Activated naive CD4-positive, alpha-beta T cell treated with anti-CD3 and anti-CD28 coated beads, Interleukin-2, amount 50 U/mL, for 72 hours (primary cell): ENCODE measurements around the gene MRPS10. TPM values are rescaled to one million over a fixed set of nuclear protein-coding genes. Genes with fewer than 3 reads are reported as not detected.

Experiments
- ATAC-seq, 2 donors: fragments of 150-1000 bp; cut with Tn5 transposase; 2 replicates each; pipeline ENCODE4 v1.10.0; 2021; ENCODE audit warnings: mild to moderate bottlenecking in 2 of 2, moderate library complexity in 2 of 2
- DNase-seq, 2 donors: peaks; one replicate each; pipeline ENCODE4 v3.0.0; 2021 to 2022; ENCODE audit warnings: low spot score in 2 of 2
- H3K27ac Mint-ChIP-seq, 2 donors: one replicate each; pipeline ENCODE4 v1.8.0; 2022; ENCODE audit warnings: mild to moderate bottlenecking in 2 of 2, mixed read lengths in 2 of 2
- H3K36me3 Mint-ChIP-seq, 2 donors: one replicate each; pipeline ENCODE4 v1.8.0; 2022; ENCODE audit warnings: mixed read lengths in 2 of 2
- H3K9me3 Mint-ChIP-seq, 2 donors: one replicate each; pipeline ENCODE4 v1.8.0; 2022; ENCODE audit warnings: mixed read lengths in 2 of 2
- total RNA-seq, 2 donors: library from RNA; stranded (reverse); gene quantifications; one replicate each; pipeline ENCODE4 v1.2.3, GENCODE V29; 2022

Gene MRPS10
- 10 to 100 TPM; 30.8 to 37.4 TPM for total RNA-seq

GRCh38 chr6:42217519-42218367, at the start of gene MRPS10:
Gene MRPS10 (minus strand): TSS chr6:42217861. CDS start chr6:42217849, 12 bp downstream.
- DNase-seq = peak; percentile 88 to 89
- Mint-ChIP-seq H3K27ac (peak within 1 kb of the TSS; percentile 94 to 99), H3K36me3 (peaks cover 7 to 14% of the 10 kb centered on the region in 2 donors), H3K9me3 (no peaks in the 10 kb centered on the region)
- ATAC-seq = peak; percentile 99 to 100

GRCh38 chr6:42266538-42266937, 48.9 kb upstream of the MRPS10 start:
- DNase-seq (no peak), ATAC-seq (no peak)
- H3K27ac Mint-ChIP-seq = peak overlapping the region; percentile 53 to 54
- no peaks in the 10 kb centered on the region for H3K9me3 Mint-ChIP-seq
- peaks cover 0 to 6% of the 10 kb centered on the region in 2 donors for H3K36me3 Mint-ChIP-seq

GRCh38 chr6:42264852-42265390, 47.3 kb upstream of the MRPS10 start:
- Mint-ChIP-seq H3K9me3 (no peaks in the 10 kb centered on the region), H3K27ac (no peak overlapping the region), H3K36me3 (peaks cover 0 to 6% of the 10 kb centered on the region in 2 donors)
- DNase-seq = no peak
- ATAC-seq = no peak

GRCh38 chr6:42264162-42264851, 46.6 kb upstream of the MRPS10 start:
- Mint-ChIP-seq H3K27ac (no peak overlapping the region), H3K36me3 (peaks cover 0 to 6% of the 10 kb centered on the region in 2 donors), H3K9me3 (no peaks in the 10 kb centered on the region)
- no peak for DNase-seq
- no peak for ATAC-seq

DNA sequence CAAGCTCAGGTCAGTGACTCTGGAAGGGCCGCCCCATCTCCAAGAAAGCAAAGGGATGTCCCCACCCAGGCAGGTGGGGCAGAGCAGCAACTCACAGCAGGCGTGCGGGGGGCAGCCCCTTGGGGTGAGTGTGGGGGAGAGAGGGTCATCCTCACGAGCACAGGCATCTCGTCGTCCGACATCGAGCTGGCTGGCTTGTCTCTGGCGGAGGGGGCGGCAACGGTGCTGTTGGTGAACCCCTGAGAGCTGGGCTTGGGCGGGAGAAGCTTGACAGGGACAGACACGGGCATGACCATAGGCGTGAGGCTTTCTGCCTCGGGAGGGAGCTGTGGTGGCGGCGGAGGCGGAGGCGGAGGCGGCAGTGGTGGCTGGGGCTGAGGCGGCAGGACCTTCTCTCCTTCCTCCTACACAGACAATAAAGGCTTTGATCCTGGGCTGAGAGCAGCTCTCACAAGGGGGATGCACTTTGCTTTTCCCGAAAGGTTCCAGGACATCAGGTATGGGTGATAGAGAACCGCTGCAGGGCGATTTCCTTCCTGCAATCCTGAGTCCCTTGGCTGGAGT, 45.6 kb upstream of the MRPS10 start:
- peaks cover 0 to 6% of the 10 kb centered on the region in 2 donors for H3K36me3 Mint-ChIP-seq
- no peaks in the 10 kb centered on the region for H3K9me3 Mint-ChIP-seq
- peak overlapping the region; percentile 60 to 72 for H3K27ac Mint-ChIP-seq
- no peak for ATAC-seq
- no peak for DNase-seq

DNA sequence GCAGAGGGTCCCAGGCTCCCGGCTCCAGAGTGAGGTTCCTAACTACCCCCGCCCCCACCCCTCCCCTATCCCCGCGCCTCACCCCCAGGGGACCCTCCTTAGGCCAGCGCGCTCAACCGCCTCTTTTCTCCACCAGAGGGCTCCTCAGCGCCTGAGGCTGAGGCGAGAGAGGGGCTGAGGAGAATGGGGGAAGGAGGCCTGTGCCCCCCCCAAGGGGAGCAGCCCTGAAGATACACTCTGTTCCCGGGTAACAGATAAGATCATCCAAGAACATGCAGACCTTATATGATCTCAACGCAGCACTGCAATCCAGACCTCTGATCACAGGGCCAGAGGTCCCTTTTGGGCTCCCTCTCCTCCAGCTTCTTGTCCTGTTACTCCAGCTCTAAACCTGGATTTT, 43.3 kb upstream of the MRPS10 start:
- no peaks in the 10 kb centered on the region for H3K36me3 Mint-ChIP-seq
- H3K9me3 Mint-ChIP-seq = no peaks in the 10 kb centered on the region
- peak overlapping the region in 1 of 2 donors; percentile 26 for H3K27ac Mint-ChIP-seq
- peak; percentile 68 to 72 for ATAC-seq
- DNase-seq = peak in 1 of 2 donors; percentile 46

- Mint-ChIP-seq H3K36me3 (no peaks in the 10 kb centered on the region), H3K9me3 (no peaks in the 10 kb centered on the region), H3K27ac (peak overlapping the region in 1 of 2 donors; percentile 55)
- ATAC-seq (peak; percentile 7 to 40), DNase-seq (no peak)
These were observed 42.8 kb upstream of the MRPS10 start for GRCh38 chr6:42260396-42260888.

- DNase-seq (no peak), ATAC-seq (no peak)
- no peaks in the 10 kb centered on the region for H3K36me3 Mint-ChIP-seq
- no peak overlapping the region for H3K27ac Mint-ChIP-seq
- H3K9me3 Mint-ChIP-seq = no peaks in the 10 kb centered on the region
These were observed 42.3 kb upstream of the MRPS10 start for GRCh38 chr6:42259841-42260395.

GRCh38 chr6:42259286-42259685, 41.6 kb upstream of the MRPS10 start:
- H3K9me3 Mint-ChIP-seq = no peaks in the 10 kb centered on the region
- DNase-seq (no peak), ATAC-seq (no peak)
- no peak overlapping the region for H3K27ac Mint-ChIP-seq
- H3K36me3 Mint-ChIP-seq = no peaks in the 10 kb centered on the region

- no peak for DNase-seq
- Mint-ChIP-seq H3K36me3 (peaks cover 0 to 11% of the 10 kb centered on the region in 2 donors), H3K9me3 (no peaks in the 10 kb centered on the region), H3K27ac (no peak overlapping the region)
- no peak for ATAC-seq
These were observed 40.0 kb upstream of the MRPS10 start for GRCh38 chr6:42257614-42258013.

- Mint-ChIP-seq H3K27ac (no peak overlapping the region), H3K36me3 (peaks cover 0 to 11% of the 10 kb centered on the region in 2 donors), H3K9me3 (no peaks in the 10 kb centered on the region)
- no peak for ATAC-seq
- no peak for DNase-seq
These were observed 39.4 kb upstream of the MRPS10 start for GRCh38 chr6:42257063-42257462.

GRCh38 chr6:42255050-42255449, 37.4 kb upstream of the MRPS10 start:
- no peak overlapping the region for H3K27ac Mint-ChIP-seq
- H3K9me3 Mint-ChIP-seq = no peaks in the 10 kb centered on the region
- peaks cover 0 to 11% of the 10 kb centered on the region in 2 donors for H3K36me3 Mint-ChIP-seq
- ATAC-seq (no peak), DNase-seq (no peak)

DNA sequence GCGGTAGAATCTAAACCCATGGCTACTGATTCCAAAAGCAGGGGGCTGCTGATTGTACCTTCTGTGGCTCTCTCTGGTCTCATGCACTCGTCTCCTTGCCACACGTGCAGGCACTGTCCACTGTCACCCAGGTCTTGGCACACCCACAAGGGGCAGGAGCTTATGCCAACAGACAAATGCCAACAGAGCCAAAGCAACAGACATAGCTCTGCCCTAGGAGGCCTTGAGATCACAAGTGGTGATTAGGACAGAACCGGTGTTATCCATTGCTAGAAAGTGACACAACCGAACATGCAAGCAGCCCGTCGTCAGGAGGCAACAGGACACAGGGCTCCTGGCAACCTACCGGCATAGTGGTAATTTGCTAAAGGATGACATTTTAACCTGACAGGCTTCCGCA, 36.8 kb upstream of the MRPS10 start:
- no peaks in the 10 kb centered on the region for H3K9me3 Mint-ChIP-seq
- H3K27ac Mint-ChIP-seq = peak overlapping the region in 1 of 2 donors; percentile 72
- ATAC-seq (no peak), DNase-seq (no peak)
- peaks cover 0 to 11% of the 10 kb centered on the region in 2 donors for H3K36me3 Mint-ChIP-seq

- Mint-ChIP-seq H3K36me3 (peaks cover 0 to 11% of the 10 kb centered on the region in 2 donors), H3K27ac (peak overlapping the region; percentile 56 to 80), H3K9me3 (no peaks in the 10 kb centered on the region)
- peak in 1 of 2 donors; percentile 14 for ATAC-seq
- no peak for DNase-seq
These were observed 34.4 kb upstream of the MRPS10 start for GRCh38 chr6:42251911-42252637.

- Mint-ChIP-seq H3K27ac (no peak overlapping the region), H3K36me3 (peaks cover 0 to 11% of the 10 kb centered on the region in 2 donors), H3K9me3 (no peaks in the 10 kb centered on the region)
- ATAC-seq (no peak), DNase-seq (no peak)
These were observed 33.8 kb upstream of the MRPS10 start for GRCh38 chr6:42251500-42251899.
